ENCODE results near the gene LASP1NB.

Gene LASP1NB

DNA sequence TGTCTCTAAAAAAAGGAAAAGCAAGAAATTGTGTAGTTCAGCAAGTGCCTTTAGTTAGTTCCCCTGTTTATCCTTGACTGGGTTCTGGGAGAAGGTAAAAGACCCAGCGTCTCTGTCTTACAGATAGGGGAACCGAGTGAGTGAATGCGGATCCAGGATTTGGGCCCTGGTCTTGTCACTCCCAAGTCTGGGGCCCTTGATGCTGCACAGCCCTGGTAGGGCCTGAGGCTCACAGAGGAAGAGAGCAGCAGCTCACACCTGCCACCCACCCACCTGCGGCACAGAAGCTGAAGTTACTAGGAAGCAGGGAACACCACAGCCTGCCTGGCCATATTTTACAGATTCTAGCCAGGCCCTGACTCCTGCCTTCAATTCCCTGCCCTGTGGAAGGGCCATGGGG, 33.3 kb upstream of the LASP1NB start:
- peaks cover 3% of the 10 kb centered on the region for H3K79me1 ChIP-seq (ENCODE audit: low read depth, low read length)
- ChIA-PET POLR2A (ENCODE audit: partially characterized antibody) (interaction anchor here (1.0 kb wide), 1 partner anchor 11 kb away, joined by 4 read pairs; no protein-coding TSS in a partner anchor), CTCF (ENCODE audit: partially characterized antibody) (interaction anchor here (0.6 to 1.0 kb wide), 2 partner anchors 130 to 270 kb away, joined by 3 to 4 read pairs; no protein-coding TSS in a partner anchor)
- peaks cover 0 to 11% of the 10 kb centered on the region in 2 experiments for H4K20me1 ChIP-seq (replicated peaks in 1 of 2; ENCODE audit: control insufficient read depth in 1 of 2, insufficient read depth in 2 of 2, low read length in 2 of 2)
- H3K4me1 ChIP-seq (replicated peaks in 1 of 4; ENCODE audit: control insufficient read depth in 3 of 4, insufficient read depth in 4 of 4, low read length in 3 of 4), result peaks cover 0 to 7% (median 3%) of the 10 kb centered on the region in 4 experiments; a peak in 5 of 7 replicates
- no peak overlapping the region for H2BK15ac ChIP-seq (ENCODE audit: low read length)
- H3K36me3 ChIP-seq (ENCODE audit: control insufficient read depth in 2 of 4, insufficient read depth in 4 of 4, low read length in 3 of 4), result peaks cover 0 to 20% (median 12%) of the 10 kb centered on the region in 4 experiments; a peak in 7 of 8 replicates
- H2BK5ac ChIP-seq (ENCODE audit: low read depth, low read length), result no peak overlapping the region
- no peak overlapping the region for H2AK5ac ChIP-seq (ENCODE audit: low read depth, low read length)
- H2BK120ac ChIP-seq (replicated peaks; ENCODE audit: low read depth, low read length), result no peak overlapping the region
- H3K4me2 ChIP-seq (ENCODE audit: insufficient read depth in 1 of 2, low read depth in 2 of 2, low read length in 2 of 2), result no peak overlapping the region
- H3K9me3 ChIP-seq (ENCODE audit: insufficient read depth in 2 of 2, low read depth in 1 of 2, low read length in 1 of 2), result no peaks in the 10 kb centered on the region
- H3K27me3 ChIP-seq (replicated peaks in 1 of 4; ENCODE audit: control insufficient read depth in 3 of 4, extremely low read depth in 1 of 4, insufficient read depth in 3 of 4, low read length in 3 of 4), result no peaks in the 10 kb centered on the region
- H3K18ac ChIP-seq (ENCODE audit: extremely low read depth, low read length), result no peak overlapping the region
- no peak for DNase-seq (ENCODE audit: low read depth in 1 of 2, low spot score in 2 of 2)
- H2BK20ac ChIP-seq (ENCODE audit: low read length), result no peak overlapping the region
- WGBS, 2 experiments (ENCODE audit: extremely low coverage in 1 of 2, insufficient coverage in 1 of 2, insufficient read length in 1 of 2, insufficient replicate concordance in 2 of 2, low coverage in 1 of 2, low lambda C conversion rate in 2 of 2, missing lambda C conversion rate in 1 of 2), result 98% methylated on average over 4 of the region's 4 CpGs; no CpG with 5 or more reads in 1 of the 2 experiments
- no peak overlapping the region for H4K8ac ChIP-seq (ENCODE audit: extremely low read depth, insufficient read depth, low read length)
- H3K79me2 ChIP-seq (ENCODE audit: control insufficient read depth in 1 of 2, insufficient read depth in 2 of 2, low read length in 2 of 2), result peaks cover 0 to 17% of the 10 kb centered on the region in 2 experiments; a peak in 1 of 4 replicates
- no peak overlapping the region for H3K9ac ChIP-seq (replicated peaks in 1 of 4; ENCODE audit: extremely low read depth in 1 of 4, low read depth in 3 of 4, low read length in 3 of 4)
- H3K14ac ChIP-seq (ENCODE audit: insufficient read length), result no peak overlapping the region
- no peak overlapping the region for H4K5ac ChIP-seq (ENCODE audit: insufficient read length, low read depth, low read length)
- H3K23ac ChIP-seq (ENCODE audit: insufficient read length), result no peak overlapping the region
- no peak overlapping the region for H3K4me3 ChIP-seq (ENCODE audit: extremely low read depth in 1 of 4, insufficient read depth in 2 of 4, low read depth in 3 of 4, low read length in 4 of 4)
- no peak overlapping the region for H4K91ac ChIP-seq (replicated peaks; ENCODE audit: insufficient read length, low read length)
- no peak overlapping the region for H2AFZ ChIP-seq (ENCODE audit: low read length)
- no peak for FAIRE-seq
- H3K27ac ChIP-seq (ENCODE audit: low read depth, low read length), result no peak overlapping the region
- H3K23me2 ChIP-seq (ENCODE audit: low read depth, low read length), result no peaks in the 10 kb centered on the region
- no peak overlapping the region for H2BK12ac ChIP-seq (ENCODE audit: low read depth, low read length)
- H3K4ac ChIP-seq (replicated peaks; ENCODE audit: insufficient read length, low read depth, low read length), result no peak overlapping the region
- H3K56ac ChIP-seq (replicated peaks; ENCODE audit: insufficient read length, low read depth, low read length), result no peak overlapping the region
